ENCODE results near the gene ZBTB26.
"Not testable (repeated sequence)": the region's sequence is repeated elsewhere in the genome, so short reads cannot be mapped to it uniquely, and the experiment has no call there.

The ZBTB26 gene

DNA sequence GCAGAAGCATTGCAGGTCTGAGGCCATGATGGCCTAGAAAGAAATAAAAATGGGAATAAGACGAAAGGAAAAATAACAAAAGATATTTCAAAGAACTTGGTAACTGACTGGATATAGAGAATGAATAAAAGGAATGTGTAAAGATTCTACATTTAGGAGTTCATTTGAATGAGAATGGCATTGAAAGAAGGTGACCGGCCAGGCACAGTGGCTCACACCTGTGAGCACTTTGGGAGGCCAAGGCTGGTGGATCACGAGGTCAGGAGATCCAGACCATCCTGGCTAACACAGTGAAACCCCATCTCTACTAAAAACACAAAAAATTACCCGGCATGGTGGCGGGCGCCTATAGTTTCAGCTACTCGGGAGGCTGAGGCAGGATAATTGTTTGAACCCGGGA, 8.6 kb downstream of the ZBTB26 start:
- TF ChIP-seq, protein P1, sequence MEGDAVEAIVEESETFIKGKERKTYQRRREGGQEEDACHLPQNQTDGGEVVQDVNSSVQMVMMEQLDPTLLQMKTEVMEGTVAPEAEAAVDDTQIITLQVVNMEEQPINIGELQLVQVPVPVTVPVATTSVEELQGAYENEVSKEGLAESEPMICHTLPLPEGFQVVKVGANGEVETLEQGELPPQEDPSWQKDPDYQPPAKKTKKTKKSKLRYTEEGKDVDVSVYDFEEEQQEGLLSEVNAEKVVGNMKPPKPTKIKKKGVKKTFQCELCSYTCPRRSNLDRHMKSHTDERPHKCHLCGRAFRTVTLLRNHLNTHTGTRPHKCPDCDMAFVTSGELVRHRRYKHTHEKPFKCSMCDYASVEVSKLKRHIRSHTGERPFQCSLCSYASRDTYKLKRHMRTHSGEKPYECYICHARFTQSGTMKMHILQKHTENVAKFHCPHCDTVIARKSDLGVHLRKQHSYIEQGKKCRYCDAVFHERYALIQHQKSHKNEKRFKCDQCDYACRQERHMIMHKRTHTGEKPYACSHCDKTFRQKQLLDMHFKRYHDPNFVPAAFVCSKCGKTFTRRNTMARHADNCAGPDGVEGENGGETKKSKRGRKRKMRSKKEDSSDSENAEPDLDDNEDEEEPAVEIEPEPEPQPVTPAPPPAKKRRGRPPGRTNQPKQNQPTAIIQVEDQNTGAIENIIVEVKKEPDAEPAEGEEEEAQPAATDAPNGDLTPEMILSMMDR (IDR thresholded peaks at IDR 0.05; ENCODE audit: low read depth, low read length), result no peak
- TF ChIP-seq MYC (IDR thresholded peaks at IDR 0.05; ENCODE audit: low read depth, low read length), result no peak
- TF ChIP-seq, protein P2, sequence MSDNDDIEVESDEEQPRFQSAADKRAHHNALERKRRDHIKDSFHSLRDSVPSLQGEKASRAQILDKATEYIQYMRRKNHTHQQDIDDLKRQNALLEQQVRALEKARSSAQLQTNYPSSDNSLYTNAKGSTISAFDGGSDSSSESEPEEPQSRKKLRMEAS (IDR thresholded peaks at IDR 0.05; ENCODE audit: low read depth, low read length), result no peak
- TF ChIP-seq POLR2A (IDR thresholded peaks at IDR 0.05; ENCODE audit: extremely low read depth, insufficient read length), result no peak
- no peak overlapping the region for H3K4me3 ChIP-seq (ENCODE audit: low read depth, low read length)
- DNase-seq (ENCODE audit: low read depth), result no peak

DNA sequence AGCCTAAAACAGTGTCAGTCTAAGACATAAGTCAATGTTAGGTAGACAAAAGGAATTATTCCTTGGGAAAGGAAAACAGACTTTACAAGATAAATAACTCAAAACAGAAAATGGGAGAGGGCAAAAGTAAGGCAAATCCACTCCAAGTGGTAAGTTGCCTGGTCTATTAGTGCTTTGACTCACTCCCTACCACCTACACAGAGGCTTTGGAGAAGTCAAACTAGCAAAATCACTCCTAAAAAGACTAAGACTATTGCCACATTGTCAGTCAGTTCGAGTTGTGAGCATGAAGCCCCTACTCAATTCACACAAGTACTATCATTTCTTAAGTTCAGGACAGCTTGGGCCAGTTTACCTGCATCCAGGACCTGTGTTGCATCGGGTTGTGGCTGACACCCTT, 13.0 kb downstream of the ZBTB26 start:
- TF ChIP-seq POLR2A (IDR thresholded peaks at IDR 0.05; ENCODE audit: extremely low read depth, insufficient read length) (no peak), MYC (IDR thresholded peaks at IDR 0.05; ENCODE audit: low read depth, low read length) (no peak)
- TF ChIP-seq, protein P2 (IDR thresholded peaks at IDR 0.05; ENCODE audit: low read depth, low read length), result no peak
- TF ChIP-seq, protein P1 (IDR thresholded peaks at IDR 0.05; ENCODE audit: low read depth, low read length), result no peak
- DNase-seq (ENCODE audit: low read depth), result no peak
- H3K4me3 ChIP-seq (ENCODE audit: low read depth, low read length), result no peak overlapping the region

DNA sequence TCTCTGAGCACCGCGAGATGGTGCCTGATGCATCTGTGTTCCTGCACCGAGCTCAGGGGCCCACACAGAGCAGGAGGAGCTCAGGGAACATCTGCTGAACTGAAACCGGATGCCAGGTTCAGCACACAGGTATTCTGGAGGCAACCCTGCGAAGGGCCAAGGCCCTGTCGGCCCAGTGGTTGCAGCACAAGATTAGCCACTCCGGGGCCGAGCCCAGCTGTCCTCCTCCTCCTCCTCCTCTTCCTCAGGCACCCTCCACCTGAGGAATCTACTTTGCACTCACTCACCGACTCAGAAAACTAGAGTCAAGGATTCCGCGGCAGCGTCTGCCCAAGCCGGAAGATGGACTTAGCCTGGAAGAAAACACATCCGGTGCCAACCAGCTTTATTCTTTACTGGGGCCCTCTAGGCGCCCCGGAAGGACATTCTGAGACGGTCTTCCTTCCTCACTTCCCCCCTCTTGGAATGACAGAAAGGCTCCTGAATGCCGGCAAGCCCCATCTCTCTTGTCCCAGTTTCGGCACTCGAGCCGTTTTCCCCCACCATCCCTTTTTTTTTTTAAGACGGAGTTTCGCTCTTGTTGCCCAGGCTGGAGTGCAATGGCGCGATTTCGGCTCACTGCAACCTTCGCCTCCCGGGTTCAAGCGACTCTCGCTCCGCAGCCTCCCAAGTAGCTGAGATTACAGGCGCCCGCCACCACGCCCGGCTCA, 18.2 kb downstream of the ZBTB26 start, which contains the start of gene ZBTB6:
Gene ZBTB6, minus strand, starts transcription at position 360 of the 710 bp plus-strand sequence. CDS start 1,251 bp downstream, outside the sequence.
- TF ChIP-seq, protein P2 (IDR thresholded peaks at IDR 0.05; ENCODE audit: low read depth, low read length), result no peak
- TF ChIP-seq MYC (IDR thresholded peaks at IDR 0.05; ENCODE audit: low read depth, low read length), result peak; percentile 23; the same call in 1 of the 2 replicates
- TF ChIP-seq, protein P1 (IDR thresholded peaks at IDR 0.05; ENCODE audit: low read depth, low read length), result no peak
- TF ChIP-seq POLR2A (IDR thresholded peaks at IDR 0.05; ENCODE audit: extremely low read depth, insufficient read length), result peak; percentile 53
- peak within 1 kb of the TSS; percentile 93 for H3K4me3 ChIP-seq (ENCODE audit: low read depth, low read length)
- peak; percentile 83 for DNase-seq (ENCODE audit: low read depth)

DNA sequence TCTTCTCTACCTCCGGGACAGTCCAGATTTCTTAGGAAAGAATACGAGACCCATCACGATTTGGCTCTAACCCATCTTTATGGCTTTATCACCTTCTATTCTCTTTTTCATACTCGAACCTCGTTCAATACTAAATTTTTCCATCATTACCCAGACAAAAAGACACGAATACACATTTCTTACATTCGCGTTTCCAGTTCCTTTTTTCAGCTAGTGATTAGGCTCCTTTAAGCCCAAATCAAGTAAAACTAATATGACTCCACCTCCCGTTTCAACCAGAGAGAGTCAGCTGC, 18.7 kb downstream of the ZBTB26 start:
- TF ChIP-seq MYC (IDR thresholded peaks at IDR 0.05; ENCODE audit: low read depth, low read length), result no peak
- TF ChIP-seq, protein P2 (IDR thresholded peaks at IDR 0.05; ENCODE audit: low read depth, low read length), result no peak
- no peak for TF ChIP-seq POLR2A (IDR thresholded peaks at IDR 0.05; ENCODE audit: extremely low read depth, insufficient read length)
- TF ChIP-seq, protein P1 (IDR thresholded peaks at IDR 0.05; ENCODE audit: low read depth, low read length), result no peak
- DNase-seq (ENCODE audit: low read depth), result no peak
- peak overlapping the region; percentile 93 for H3K4me3 ChIP-seq (ENCODE audit: low read depth, low read length)

DNA sequence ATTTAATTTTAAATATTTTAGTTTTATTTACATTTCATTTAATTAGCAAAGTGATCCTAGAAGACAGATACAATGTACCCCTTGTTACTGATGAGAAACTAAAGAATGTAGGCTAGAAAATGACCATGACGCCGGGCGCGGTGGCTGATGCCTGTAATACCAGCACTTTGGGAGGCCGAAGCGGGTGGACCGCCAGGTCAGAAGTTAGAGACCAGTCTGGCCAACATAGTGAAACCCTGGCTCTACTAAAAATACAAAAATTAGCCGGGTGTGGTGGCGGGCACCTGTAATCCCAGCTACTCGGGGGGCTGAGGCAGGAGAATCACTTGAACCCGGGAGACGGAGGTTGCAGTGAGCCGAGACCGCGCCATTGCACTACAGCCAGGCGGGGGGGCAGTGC, 25.2 kb downstream of the ZBTB26 start:
- not testable (repeated sequence) for DNase-seq (ENCODE audit: low read depth)
- H3K4me3 ChIP-seq (ENCODE audit: low read depth, low read length), result peak overlapping the region; percentile 89

DNA sequence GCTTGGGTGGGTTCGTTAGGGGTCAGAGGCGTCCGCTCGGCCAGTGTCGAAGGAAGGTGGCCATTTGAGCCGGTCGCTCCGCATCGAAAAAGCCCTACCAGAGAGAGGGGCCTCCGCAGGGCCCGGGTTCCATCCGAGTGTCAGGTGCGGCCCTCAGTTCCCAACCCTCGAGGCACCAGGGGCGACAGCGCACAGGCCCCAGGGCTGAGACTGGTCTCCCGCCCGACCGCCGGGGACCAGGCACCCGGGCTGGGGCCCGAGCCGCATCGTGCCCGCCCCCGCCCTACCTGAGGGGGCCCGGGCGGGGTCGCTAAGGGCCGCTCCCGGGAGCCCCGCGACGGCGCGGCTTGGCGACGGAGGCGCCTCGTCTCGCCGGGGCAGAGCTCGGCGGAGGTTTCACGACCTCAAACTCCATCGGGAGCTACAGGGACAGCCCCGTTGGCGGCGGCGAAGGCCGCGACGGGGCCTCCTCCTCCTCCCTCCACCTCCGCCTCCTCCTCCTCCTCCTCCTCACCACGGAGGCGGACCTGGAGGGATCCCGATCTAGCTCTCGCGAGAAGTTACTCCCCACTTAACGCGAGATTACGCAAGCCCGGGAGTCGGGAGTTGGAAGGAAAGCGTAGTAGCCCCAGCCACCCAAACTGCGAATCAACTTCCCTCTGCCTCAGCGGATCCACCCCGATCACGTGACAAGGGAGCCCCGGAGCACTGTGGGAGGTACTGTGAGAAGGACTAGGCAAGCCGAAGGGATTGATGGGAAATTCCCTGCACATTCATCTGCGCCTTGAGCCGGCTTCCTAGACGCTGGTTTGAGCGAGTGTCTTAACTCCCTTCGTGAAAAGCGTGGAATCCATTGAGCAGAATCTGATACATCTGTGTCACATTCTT, 26.2 kb downstream of the ZBTB26 start, which contains the start of gene RC3H2:
Gene RC3H2, minus strand, starts transcription at position 537 of the 888 bp plus-strand sequence. CDS start 7,850 bp downstream, outside the sequence.
- peak; percentile 99 for DNase-seq (ENCODE audit: low read depth)
- peak within 1 kb of the TSS; percentile 89 for H3K4me3 ChIP-seq (ENCODE audit: low read depth, low read length)
- TF ChIP-seq, protein P2 (IDR thresholded peaks at IDR 0.05; ENCODE audit: low read depth, low read length), result peak; percentile 88
- TF ChIP-seq MYC (IDR thresholded peaks at IDR 0.05; ENCODE audit: low read depth, low read length) (peak; percentile 37; the same call in 1 of the 2 replicates), POLR2A (IDR thresholded peaks at IDR 0.05; ENCODE audit: extremely low read depth, insufficient read length) (peak; percentile 92)
- TF ChIP-seq, protein P1 (IDR thresholded peaks at IDR 0.05; ENCODE audit: low read depth, low read length), result no peak

All from NB4 (cell line).